Glutamatergic neuron (in vitro differentiated cells): ENCODE measurements around the gene TMEM141. TPM values are rescaled to one million over a fixed set of nuclear protein-coding genes. Genes with fewer than 3 reads are reported as not detected.

Experiments
- DNase-seq: peaks from one replicate; pipeline ENCODE4 v3.0.0; 2022
- H3K27ac Mint-ChIP-seq: one replicate; pipeline ENCODE4 v1.8.0; 2020; ENCODE audit warnings: mild to moderate bottlenecking, mixed read lengths, inconsistent platforms; ENCODE audit not compliant: unreplicated experiment
- H3K27me3 Mint-ChIP-seq: one replicate; pipeline ENCODE4 v1.8.0; 2020; ENCODE audit warnings: mild to moderate bottlenecking, moderate library complexity, mixed read lengths, inconsistent platforms; ENCODE audit not compliant: unreplicated experiment
- H3K36me3 Mint-ChIP-seq: one replicate; pipeline ENCODE4 v1.8.0; 2020; ENCODE audit warnings: mild to moderate bottlenecking, mixed read lengths, inconsistent platforms; ENCODE audit not compliant: unreplicated experiment
- H3K4me1 Mint-ChIP-seq: one replicate; pipeline ENCODE4 v1.8.0; 2020; ENCODE audit warnings: mild to moderate bottlenecking, low read depth, mixed read lengths, inconsistent platforms; ENCODE audit not compliant: unreplicated experiment
- H3K4me3 Mint-ChIP-seq: one replicate; pipeline ENCODE4 v1.8.0; 2020; ENCODE audit warnings: mild to moderate bottlenecking, mixed read lengths, inconsistent platforms; ENCODE audit not compliant: unreplicated experiment
- H3K9me3 Mint-ChIP-seq: one replicate; pipeline ENCODE4 v1.8.0; 2020; ENCODE audit warnings: mild to moderate bottlenecking, moderate library complexity, mixed read lengths, inconsistent platforms; ENCODE audit not compliant: unreplicated experiment
- total RNA-seq: library from RNA; stranded (reverse); fragmentation: NEBNext Ultra II Directional; extraction: Animal tissue kit (Norgen Biotek cat#: 25700); gene quantifications from one replicate; pipeline ENCODE4 v1.2.1, GENCODE V29; 2021; ENCODE audit not compliant: unreplicated experiment
- TF ChIP-seq, protein P1 (sequence below): fragments of 200-600 bp; sonication (generic); IDR thresholded peaks from one replicate; pipeline ENCODE4 v1.5.0; 2021; ENCODE audit not compliant: partially characterized antibody, unreplicated experiment

Gene TMEM141
- total RNA-seq, 1 donor from 2014 or later: 46.1 TPM

DNA sequence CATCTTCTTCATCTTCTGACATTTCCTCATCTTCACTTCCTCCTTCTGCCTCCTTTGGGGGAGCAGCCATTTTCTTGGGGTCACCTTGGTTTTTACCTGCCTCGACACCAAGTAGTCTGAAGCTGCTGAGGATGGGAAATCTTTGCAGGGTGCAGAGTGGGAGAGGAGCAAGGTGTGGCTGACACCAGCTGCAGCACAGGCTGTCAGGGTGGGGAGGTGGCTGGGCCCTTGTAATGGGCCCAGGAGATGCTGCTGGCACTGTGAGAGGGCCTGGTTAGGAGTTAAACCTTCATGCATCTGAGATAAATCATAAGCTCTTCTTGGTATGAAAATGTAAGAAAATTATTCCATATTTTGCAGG, 24.3 kb downstream of the TMEM141 start:
- no peak for DNase-seq
- Mint-ChIP-seq H3K4me1 (peaks cover 8% of the 10 kb centered on the region), H3K4me3 (peak overlapping the region; percentile 20), H3K9me3 (peaks cover 7% of the 10 kb centered on the region), H3K27me3 (peaks cover 2% of the 10 kb centered on the region), H3K27ac (peak overlapping the region; percentile 8), H3K36me3 (peaks cover 10% of the 10 kb centered on the region)
- TF ChIP-seq, protein P1, sequence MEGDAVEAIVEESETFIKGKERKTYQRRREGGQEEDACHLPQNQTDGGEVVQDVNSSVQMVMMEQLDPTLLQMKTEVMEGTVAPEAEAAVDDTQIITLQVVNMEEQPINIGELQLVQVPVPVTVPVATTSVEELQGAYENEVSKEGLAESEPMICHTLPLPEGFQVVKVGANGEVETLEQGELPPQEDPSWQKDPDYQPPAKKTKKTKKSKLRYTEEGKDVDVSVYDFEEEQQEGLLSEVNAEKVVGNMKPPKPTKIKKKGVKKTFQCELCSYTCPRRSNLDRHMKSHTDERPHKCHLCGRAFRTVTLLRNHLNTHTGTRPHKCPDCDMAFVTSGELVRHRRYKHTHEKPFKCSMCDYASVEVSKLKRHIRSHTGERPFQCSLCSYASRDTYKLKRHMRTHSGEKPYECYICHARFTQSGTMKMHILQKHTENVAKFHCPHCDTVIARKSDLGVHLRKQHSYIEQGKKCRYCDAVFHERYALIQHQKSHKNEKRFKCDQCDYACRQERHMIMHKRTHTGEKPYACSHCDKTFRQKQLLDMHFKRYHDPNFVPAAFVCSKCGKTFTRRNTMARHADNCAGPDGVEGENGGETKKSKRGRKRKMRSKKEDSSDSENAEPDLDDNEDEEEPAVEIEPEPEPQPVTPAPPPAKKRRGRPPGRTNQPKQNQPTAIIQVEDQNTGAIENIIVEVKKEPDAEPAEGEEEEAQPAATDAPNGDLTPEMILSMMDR: no peak

DNA sequence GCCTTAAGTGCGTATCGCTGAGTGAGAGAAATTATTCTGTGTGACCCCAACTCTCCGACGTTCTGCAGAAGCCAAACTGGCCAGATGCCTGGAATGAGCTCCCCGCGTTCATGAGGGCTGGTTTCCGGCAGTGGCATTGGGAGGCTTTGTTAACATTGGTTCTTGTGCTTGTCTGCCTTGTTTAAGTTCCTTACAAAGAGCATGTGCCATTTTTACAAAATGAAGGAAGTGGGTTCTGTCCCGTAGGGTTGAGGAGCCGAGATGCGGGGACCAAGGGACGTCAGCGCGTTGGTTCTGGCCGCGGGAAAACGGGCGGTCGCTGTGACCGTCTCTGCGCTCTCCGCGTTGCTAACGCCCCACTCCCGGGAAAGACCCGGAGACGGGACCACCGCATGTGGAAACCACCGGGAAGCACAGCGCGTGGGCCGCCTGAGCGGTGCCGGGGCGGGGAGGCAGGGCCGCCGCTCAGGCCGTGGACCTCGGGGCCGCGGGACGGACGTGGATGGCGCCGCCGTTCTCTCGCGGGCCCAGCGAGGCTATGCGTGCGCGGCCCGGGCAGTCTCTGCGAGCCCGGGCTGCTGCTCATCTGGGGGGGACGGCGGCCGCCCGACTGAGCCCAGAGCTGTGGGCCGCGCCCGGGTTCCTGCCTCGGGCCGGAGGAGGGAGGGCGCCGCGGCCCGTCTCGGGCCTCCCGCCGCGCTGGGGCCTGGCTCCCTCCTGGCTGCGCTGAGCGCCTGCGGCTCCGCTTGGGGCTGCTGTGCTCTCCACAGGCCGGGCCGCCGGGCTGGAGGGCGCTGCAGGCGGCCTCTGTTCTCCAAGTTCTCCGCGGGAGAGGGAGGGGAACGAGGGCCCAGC, 30.1 kb downstream of the TMEM141 start:
- peaks cover 4% of the 10 kb centered on the region for H3K36me3 Mint-ChIP-seq
- TF ChIP-seq, protein P1: no peak
- peaks cover 11% of the 10 kb centered on the region for H3K27me3 Mint-ChIP-seq
- peak overlapping the region; percentile 88 for H3K27ac Mint-ChIP-seq
- peaks cover 21% of the 10 kb centered on the region for H3K4me1 Mint-ChIP-seq
- DNase-seq: peak; percentile 69
- peaks cover 12% of the 10 kb centered on the region for H3K9me3 Mint-ChIP-seq
- H3K4me3 Mint-ChIP-seq: peak overlapping the region; percentile 79

DNA sequence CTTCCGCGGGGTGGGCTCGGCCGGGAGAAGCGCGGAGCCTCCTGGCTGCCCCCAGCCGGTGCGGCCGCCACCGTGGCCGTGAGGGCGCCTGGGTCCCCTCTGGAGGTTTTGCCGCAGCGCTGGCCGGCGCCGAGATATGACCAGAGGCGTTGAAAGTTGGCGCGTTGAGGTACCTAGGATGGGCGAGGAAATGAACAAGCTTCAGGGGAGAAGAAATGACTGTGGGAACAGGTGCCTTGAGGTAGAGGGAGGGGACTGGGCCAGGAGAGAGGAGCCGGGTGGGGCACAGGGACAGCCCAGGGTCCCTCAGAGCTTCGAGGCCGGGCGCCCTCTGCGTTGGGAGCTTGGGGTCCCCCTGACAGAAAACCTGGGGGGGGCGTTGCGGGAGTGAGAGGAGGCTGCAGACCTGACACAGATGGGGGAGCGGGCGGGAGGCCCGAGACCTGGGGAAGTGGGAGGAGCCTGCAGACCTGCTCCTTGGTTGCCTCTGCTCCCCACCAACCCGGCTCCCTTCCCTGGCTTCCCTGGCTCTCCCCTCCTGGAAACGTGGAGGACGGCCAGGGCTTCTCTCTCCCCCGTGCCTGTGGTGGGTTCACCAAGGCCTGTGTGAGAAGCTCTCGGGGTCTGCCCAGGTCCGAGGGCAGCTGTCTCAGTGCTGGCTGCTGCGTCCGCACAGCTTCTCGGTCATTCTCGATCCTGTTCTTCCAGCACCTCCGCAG, 30.8 kb downstream of the TMEM141 start:
- DNase-seq: no peak
- Mint-ChIP-seq H3K4me1 (peaks cover 19% of the 10 kb centered on the region), H3K4me3 (peak overlapping the region; percentile 32), H3K27me3 (peaks cover 11% of the 10 kb centered on the region), H3K27ac (peak overlapping the region; percentile 59), H3K36me3 (peaks cover 4% of the 10 kb centered on the region), H3K9me3 (peaks cover 12% of the 10 kb centered on the region)
- TF ChIP-seq, protein P1: no peak

DNA sequence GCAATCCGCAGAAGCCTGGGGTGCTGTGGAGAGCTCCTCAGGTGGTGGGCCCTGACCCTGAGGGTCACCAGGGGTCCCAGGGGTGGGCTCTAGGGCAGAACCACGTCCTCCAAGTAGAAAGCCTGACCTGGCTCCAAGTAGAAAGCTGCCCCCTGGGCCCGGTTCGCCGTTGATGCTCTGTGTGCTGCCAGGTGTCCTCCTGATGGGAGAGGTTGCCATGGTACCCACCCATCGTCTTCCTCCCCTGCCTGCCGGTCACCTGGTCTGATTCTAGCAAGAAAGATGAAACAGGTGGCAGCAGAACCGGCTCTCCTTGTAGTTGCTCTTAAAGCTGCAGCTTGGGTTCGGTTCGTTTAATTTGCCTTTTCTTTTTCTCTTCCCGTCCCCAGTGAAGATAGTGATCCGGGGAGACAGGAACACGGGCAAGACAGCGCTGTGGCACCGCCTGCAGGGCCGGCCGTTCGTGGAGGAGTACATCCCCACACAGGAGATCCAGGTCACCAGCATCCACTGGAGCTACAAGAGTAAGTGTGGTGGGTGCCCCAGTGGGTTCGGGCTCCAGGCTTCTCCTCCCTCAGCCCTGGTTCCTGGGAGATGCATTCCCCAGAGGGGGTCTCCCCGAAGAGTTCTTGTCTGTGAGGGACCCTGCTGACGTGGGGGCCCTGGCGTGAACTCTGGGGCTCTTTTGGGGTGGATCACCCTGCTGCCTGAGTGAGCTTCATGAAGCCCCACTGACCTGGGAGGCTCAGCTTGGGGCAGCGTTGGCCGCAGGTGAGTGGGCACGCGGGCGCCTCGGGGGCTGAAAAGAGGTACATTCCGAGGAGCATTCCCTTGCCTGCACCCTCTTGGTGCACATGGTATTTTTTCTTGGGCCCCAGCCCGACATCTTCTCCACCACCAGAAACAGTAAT, 32.2 kb downstream of the TMEM141 start:
- Mint-ChIP-seq H3K36me3 (peaks cover 4% of the 10 kb centered on the region), H3K4me3 (peak overlapping the region; percentile 4), H3K9me3 (peaks cover 12% of the 10 kb centered on the region), H3K4me1 (peaks cover 19% of the 10 kb centered on the region), H3K27ac (peak overlapping the region; percentile 79), H3K27me3 (peaks cover 11% of the 10 kb centered on the region)
- DNase-seq: peak; percentile 14
- TF ChIP-seq, protein P1: no peak
